MV-4-11 (cell line): Measurements from ENCODE around the gene AHNAK.

ENCODE experiments used
- DNase-seq: peaks from one replicate; lab custom pipeline; 2025; lab: John Stamatoyannopoulos, UW

Gene AHNAK

GRCh38 chr11:62402960-62403730, 143.5 kb downstream of the AHNAK start:
- DNase-seq, result no peak

GRCh38 chr11:62402226-62402959, 144.2 kb downstream of the AHNAK start:
- peak; percentile 44 for DNase-seq

GRCh38 chr11:62401811-62402210, 144.8 kb downstream of the AHNAK start:
- DNase-seq, result no peak

GRCh38 chr11:62401356-62401755, 145.2 kb downstream of the AHNAK start:
- no peak for DNase-seq

DNA sequence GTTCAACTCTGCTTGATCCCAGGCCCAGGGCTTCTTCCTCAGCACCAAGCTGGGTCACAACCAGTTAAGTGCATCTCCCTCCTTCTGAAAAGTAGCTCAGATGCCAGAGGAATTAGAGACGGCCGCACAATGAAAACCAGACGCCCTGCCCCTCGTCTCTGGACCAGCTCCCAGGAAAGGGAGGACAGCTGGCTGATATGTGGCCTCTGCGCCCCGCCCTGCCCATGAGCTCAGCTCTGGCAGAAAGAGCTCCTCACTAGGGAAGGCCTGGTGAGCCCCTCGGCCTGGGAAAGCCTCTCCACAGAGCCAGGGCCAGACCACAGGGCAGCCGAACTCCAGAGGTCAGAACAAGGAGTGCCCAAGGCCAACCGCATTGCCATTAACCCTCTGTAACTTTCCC, 145.8 kb downstream of the AHNAK start:
- no peak for DNase-seq

DNA sequence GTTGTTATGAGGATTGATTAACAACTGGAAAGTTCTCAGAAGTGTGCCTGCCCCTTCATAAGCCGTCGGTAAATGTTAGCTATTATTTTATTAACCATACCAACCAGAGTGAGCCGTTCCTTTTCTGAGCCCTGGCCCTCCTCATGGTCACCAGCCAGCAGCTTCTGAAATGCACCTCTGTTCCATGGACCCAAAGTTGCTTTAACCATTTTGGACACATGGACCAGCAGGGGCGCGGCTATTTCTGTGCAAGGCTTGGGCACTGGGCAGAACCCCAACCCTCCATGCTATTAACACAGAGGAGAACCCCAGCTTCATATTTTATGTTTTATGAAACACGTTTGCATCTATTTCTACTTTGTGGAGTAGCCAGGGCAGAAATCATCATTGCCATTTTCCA, 146.3 kb downstream of the AHNAK start:
- DNase-seq, result no peak

GRCh38 chr11:62399878-62400266, 146.7 kb downstream of the AHNAK start:
- no peak for DNase-seq

GRCh38 chr11:62399172-62399877, 147.3 kb downstream of the AHNAK start:
- DNase-seq, result no peak

DNA sequence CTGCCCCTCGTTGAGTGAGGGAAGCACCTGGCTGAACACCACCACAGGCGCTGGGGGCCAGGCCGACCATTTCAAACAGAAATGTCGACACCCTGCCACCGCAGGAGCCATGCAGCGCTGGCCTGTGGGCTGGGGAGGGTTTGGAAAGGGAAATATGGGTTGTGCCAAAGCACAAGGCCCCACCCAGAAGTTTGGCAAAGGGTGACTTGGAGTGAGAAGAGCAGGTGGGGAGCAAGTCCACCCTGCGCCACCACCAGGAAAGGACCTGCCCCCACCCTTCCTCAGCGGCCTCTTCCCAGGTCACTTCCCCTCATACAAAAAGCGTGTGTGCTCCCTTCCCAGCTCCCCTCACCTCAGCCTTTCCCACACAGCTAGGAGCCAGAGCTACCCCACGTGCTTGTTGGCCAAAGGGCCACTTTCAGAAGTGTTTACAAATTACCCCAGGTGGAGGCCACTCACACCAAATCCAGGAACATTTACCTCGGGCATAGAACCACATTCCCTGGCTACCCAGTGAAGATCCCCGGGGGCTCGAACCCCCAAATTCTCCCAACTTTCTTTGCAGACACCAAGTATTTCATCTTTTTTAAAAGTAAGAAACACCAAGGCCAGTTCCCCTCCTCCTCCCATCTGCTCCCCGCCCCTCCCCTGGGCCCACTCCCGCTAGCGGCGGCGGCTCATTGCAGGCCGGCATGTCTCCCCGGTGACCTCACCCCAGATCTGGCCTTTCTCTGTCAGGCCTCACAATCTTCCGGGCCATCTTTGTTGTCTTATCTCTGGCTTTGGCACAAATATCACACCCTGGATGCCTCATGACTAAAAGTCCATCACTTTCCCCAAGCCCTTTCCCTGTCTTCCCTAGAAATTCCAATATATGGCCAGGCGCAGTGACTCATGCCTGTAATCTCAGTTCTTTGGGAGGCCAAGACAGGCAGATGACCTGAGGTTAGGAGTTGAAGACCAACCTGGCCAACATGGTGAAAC, 148.3 kb downstream of the AHNAK start:
- peak; percentile 52 for DNase-seq

GRCh38 chr11:62395885-62396551, 150.6 kb downstream of the AHNAK start:
- DNase-seq, result no peak

GRCh38 chr11:62394825-62395538, 151.6 kb downstream of the AHNAK start:
- DNase-seq, result peak; percentile 76

DNA sequence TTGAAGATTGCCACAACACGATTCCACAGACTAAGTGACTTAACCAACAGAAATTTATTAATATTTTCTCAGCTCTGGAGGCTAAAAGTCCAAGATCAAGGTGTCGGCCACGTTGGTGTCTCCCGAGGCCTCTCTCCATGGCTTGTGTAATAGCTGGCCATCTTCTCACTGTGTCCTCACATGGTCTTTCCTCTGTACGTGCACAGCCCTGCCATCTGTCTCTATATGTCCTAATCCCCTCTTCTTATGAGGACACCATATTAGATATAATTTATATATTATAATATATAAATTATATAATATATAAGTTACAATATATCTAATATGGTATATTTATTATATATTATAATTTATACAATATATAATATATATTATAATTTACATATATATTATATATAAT, 152.9 kb downstream of the AHNAK start:
- DNase-seq, result no peak

- no peak for DNase-seq
Observed at GRCh38 chr11:62393061-62393611, 153.5 kb downstream of the AHNAK start.

GRCh38 chr11:62392506-62392905, 154.1 kb downstream of the AHNAK start:
- DNase-seq, result no peak

- DNase-seq, result no peak
Observed at GRCh38 chr11:62391642-62392425, 154.8 kb downstream of the AHNAK start.

DNA sequence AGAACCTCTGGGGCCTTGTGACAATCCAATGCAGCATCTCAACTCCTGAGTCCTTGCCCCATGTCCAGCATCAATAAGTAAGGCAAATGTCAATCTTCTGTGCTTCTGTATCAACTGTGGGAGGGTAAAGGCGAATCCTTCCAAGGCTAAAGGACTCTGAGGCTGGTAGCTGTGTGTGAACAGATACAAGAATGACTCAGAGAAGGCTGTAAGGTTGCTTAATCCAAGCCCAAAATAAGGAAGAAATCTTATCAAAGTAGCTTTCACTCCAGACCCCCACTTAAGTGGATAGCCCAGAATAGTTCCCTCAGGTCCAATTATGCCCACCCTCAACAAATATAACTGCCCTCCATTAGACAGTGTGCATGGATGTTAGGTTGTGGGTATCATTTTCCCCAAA, 155.9 kb downstream of the AHNAK start:
- DNase-seq, result peak; percentile 67

DNA sequence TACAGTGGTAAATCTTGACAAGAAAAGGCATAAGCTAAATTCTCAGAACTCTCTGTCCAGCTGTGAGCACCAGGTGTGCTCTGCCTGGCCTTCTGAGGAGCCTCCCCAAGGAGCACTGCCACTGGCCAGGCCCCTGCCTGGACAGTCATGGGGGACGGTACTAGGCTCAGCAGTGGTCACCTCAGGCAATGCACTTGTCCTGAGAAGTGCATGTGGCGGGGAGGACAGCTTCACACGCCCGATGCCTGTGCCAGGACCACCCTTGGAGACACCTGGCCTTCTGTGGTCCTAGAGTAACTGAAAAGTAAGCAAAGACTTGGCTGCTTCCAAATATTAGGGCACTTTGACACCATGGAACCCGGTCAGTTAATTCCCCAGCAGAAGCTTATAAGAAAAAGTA, 156.4 kb downstream of the AHNAK start:
- no peak for DNase-seq

- no peak for DNase-seq
Observed at GRCh38 chr11:62388999-62389398, 157.6 kb downstream of the AHNAK start.

- no peak for DNase-seq
Observed at GRCh38 chr11:62387381-62387780, 159.2 kb downstream of the AHNAK start.
